ENCODE measurements around the gene GSTM3.

DNA sequence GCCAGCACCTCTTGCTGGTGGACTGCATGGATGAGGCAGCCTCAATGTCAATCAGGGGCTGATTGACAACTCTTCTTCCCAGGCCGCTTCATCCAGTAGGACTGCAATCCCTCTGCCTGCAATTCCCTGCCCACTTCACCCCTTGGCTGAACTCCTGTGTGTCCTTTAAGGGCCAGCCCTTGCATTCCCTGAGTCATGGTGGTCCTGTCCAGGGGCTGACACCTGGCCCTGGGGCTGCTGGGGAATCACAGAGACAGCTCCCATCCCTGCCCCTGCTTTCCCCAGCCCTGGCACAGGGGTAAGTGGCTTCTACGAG is 27.5 kb upstream of the GSTM3 start:
- TF ChIP-seq, protein P1, sequence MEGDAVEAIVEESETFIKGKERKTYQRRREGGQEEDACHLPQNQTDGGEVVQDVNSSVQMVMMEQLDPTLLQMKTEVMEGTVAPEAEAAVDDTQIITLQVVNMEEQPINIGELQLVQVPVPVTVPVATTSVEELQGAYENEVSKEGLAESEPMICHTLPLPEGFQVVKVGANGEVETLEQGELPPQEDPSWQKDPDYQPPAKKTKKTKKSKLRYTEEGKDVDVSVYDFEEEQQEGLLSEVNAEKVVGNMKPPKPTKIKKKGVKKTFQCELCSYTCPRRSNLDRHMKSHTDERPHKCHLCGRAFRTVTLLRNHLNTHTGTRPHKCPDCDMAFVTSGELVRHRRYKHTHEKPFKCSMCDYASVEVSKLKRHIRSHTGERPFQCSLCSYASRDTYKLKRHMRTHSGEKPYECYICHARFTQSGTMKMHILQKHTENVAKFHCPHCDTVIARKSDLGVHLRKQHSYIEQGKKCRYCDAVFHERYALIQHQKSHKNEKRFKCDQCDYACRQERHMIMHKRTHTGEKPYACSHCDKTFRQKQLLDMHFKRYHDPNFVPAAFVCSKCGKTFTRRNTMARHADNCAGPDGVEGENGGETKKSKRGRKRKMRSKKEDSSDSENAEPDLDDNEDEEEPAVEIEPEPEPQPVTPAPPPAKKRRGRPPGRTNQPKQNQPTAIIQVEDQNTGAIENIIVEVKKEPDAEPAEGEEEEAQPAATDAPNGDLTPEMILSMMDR (IDR thresholded peaks at IDR 0.05 in 2 of 3, conservative IDR thresholded peaks at IDR 0.05 in 1 of 3; ENCODE audit: insufficient read depth in 2 of 3, low read depth in 1 of 3, low read length in 3 of 3), result no peak
- no peak for TF ChIP-seq NR0B1 (IDR thresholded peaks at IDR 0.05; ENCODE audit: partially characterized antibody)
